Occipital lobe (tissue), 1 donor: ENCODE measurements around the gene TAAR1. TPM values are rescaled to one million over a fixed set of nuclear protein-coding genes. Genes with fewer than 3 reads are reported as not detected.

Experiments used
- total RNA-seq: library from RNA; depleted of rRNA; stranded (reverse); fragments of >200 nt; gene quantifications from one replicate; pipeline ENCODE4 v1.2.3, GENCODE V29; 2014

Gene TAAR1
- total RNA-seq, 1 donor from 2014 or later, result not detected

Other genes with a start within 250 kb of the TAAR1 start
- 84.5 TPM for gene STX7, start 146.1 kb downstream of the TAAR1 start, total RNA-seq
- gene TAAR9, start 120.9 kb downstream of the TAAR1 start, total RNA-seq, result 0.31 TPM
- not detected for gene TAAR8, start 106.5 kb downstream of the TAAR1 start, total RNA-seq
- gene TAAR6, start 88.9 kb downstream of the TAAR1 start, total RNA-seq, result not detected
- gene TAAR5, start 69.4 kb downstream of the TAAR1 start, total RNA-seq, result not detected
- gene TAAR2, start 34.9 kb downstream of the TAAR1 start, total RNA-seq, result not detected
- not detected for gene VNN1, start 54.9 kb upstream of the TAAR1 start, total RNA-seq
- 0.94 TPM for gene VNN2, start 98.7 kb upstream of the TAAR1 start, total RNA-seq
- gene SLC18B1, start 139.5 kb upstream of the TAAR1 start, total RNA-seq, result 16.4 TPM
- 772 TPM for gene RPS12, start 155.4 kb upstream of the TAAR1 start, total RNA-seq